K562 (cell line): ENCODE results near the gene LENEP. TPM values are rescaled to one million over a fixed set of nuclear protein-coding genes. Genes with fewer than 3 reads are reported as not detected.
A peak's percentile ranks its signal among the peaks of the same experiment; 100 is the strongest.

Source experiments
- ARID1B ChIP-seq: fragments of 450-650 bp; IDR thresholded peaks from 2 replicates; pipeline ENCODE4 v1.6.1; 2016; ENCODE audit warnings: antibody characterized with exemption, mild to moderate bottlenecking, inconsistent platforms
- FOXM1 ChIP-seq, 2 experiments: fragments of 450-650 bp in 1 of 2; sonication (generic) in 1 of 2; formaldehyde crosslinking in 1 of 2; IDR thresholded peaks; 2 replicates each; pipeline versions ENCODE4 v1.6.1 to v1.9.0; 2017 to 2022; ENCODE audit warnings: low read depth in 2 of 2, mild to moderate bottlenecking in 2 of 2, missing genetic modification reagents in 1 of 2, moderate library complexity in 1 of 2
- GTF2F1 ChIP-seq: IDR thresholded peaks from 2 replicates; pipeline ENCODE4 v1.6.1; 2011; ENCODE audit warnings: low read depth, low read length, improper control_type of control experiment
- PHF20 ChIP-seq: fragments of 450-650 bp; IDR thresholded peaks from 2 replicates; pipeline ENCODE4 v1.6.1; 2018; ENCODE audit not compliant: partially characterized antibody
- POLR3A ChIP-seq: IDR thresholded peaks from 2 replicates; pipeline ENCODE4 v1.6.1; 2011; ENCODE audit warnings: borderline replicate concordance, mild to moderate bottlenecking, moderate library complexity; ENCODE audit not compliant: insufficient read length, insufficient read depth; ENCODE audit errors: extremely low read depth
- RBBP5 ChIP-seq: fragments of 200-600 bp; sonication (generic); IDR thresholded peaks from 2 replicates; pipeline ENCODE4 v1.6.1; 2012; ENCODE audit warnings: borderline replicate concordance, mild to moderate bottlenecking, low read length, control low read depth, inconsistent platforms; ENCODE audit not compliant: insufficient read depth, poor library complexity, severe bottlenecking
- RBM22 ChIP-seq: fragments of 200-400 bp; formaldehyde crosslinking; IDR thresholded peaks from 2 replicates; pipeline ENCODE4 v1.6.1; 2018; ENCODE audit warnings: low read length, low read depth; ENCODE audit not compliant: poor library complexity, severe bottlenecking
- RFX1 ChIP-seq: fragments of 450-650 bp; IDR thresholded peaks from 2 replicates; pipeline ENCODE4 v1.6.1; 2016; ENCODE audit warnings: mild to moderate bottlenecking, moderate library complexity
- SMAD3 ChIP-seq: fragments of 450-650 bp; formaldehyde crosslinking; conservative IDR thresholded peaks from 2 replicates; pipeline ENCODE4 v1.4.0; 2020; ENCODE audit warnings: mild to moderate bottlenecking
- SPI1 ChIP-seq: IDR thresholded peaks from 2 replicates; pipeline ENCODE4 v1.6.1; 2011; ENCODE audit warnings: low read depth, low read length, control low read depth, borderline replicate concordance
- THRAP3 ChIP-seq: fragments of 450-650 bp; IDR thresholded peaks from 2 replicates; pipeline ENCODE4 v1.6.1; 2016; ENCODE audit warnings: mild to moderate bottlenecking, inconsistent platforms, borderline replicate concordance
- ZNF324 ChIP-seq: fragments of 250-450 bp; sonication (Bioruptor Pico); IDR thresholded peaks from 2 replicates; pipeline ENCODE4 v1.4.0; 2020; ENCODE audit warnings: mild to moderate bottlenecking
- ZNF57 ChIP-seq: fragments of 450-650 bp; formaldehyde crosslinking; IDR thresholded peaks from 2 replicates; pipeline ENCODE4 v1.4.0; 2020; ENCODE audit warnings: mild to moderate bottlenecking, moderate library complexity
- polyA plus RNA-seq, 8 experiments: library from polyadenylated mRNA; depleted of rRNA in 4 of 8; stranded (reverse) in 5 of 8; unstranded in 3 of 8; fragments of >200 nt; fragmentation: Nextera tagmentation in 2 of 8; fragmentation: Illumina TruSeq in 1 of 8; extraction: Ambion mirVana in 2 of 8; extraction: Trizol in 1 of 8; gene quantifications; 2 replicates each; pipeline versions ENCODE4 v1.2.1 to v1.2.3, GENCODE V29; 2011 to 2014; ENCODE audit warnings: inconsistent platforms in 1 of 8, missing spikeins in 1 of 8
- total RNA-seq, 7 experiments: library from RNA; depleted of rRNA in 6 of 7; stranded (reverse); fragments of >200 nt in 6 of 7; fragmentation: Illumina TruSeq in 2 of 7; extraction: Trizol in 2 of 7; gene quantifications; 2 replicates each; pipeline versions ENCODE4 v1.2.1 to v1.2.3, GENCODE V29; 2011 to 2021; ENCODE audit warnings: low replicate concordance in 1 of 7
- TF ChIP-seq, protein P1 (sequence below): fragments of 450-650 bp; IDR thresholded peaks from 2 replicates; pipeline ENCODE4 v1.6.1; 2016; ENCODE audit warnings: borderline replicate concordance
- TF ChIP-seq, protein P2 (sequence below): fragments of 450-650 bp; IDR thresholded peaks from one replicate; pipeline ENCODE4 v1.6.1; 2018; ENCODE audit warnings: mild to moderate bottlenecking, moderate library complexity; ENCODE audit not compliant: partially characterized antibody
- TF ChIP-seq, protein P3 (sequence below): fragments of 250-450 bp; sonication (Bioruptor Pico); IDR thresholded peaks from 2 replicates; pipeline ENCODE4 v1.5.1; 2021; ENCODE audit warnings: mild to moderate bottlenecking
- TF ChIP-seq, protein P4 (sequence below): sonication (generic); formaldehyde crosslinking; IDR thresholded peaks from 2 replicates; pipeline ENCODE4 v1.8.0; 2022; ENCODE audit warnings: mild to moderate bottlenecking, missing genetic modification reagents
- TF ChIP-seq, protein P5 (sequence below): fragments of 200-400 bp; formaldehyde crosslinking; IDR thresholded peaks from 2 replicates; pipeline ENCODE4 v1.6.1; 2017; ENCODE audit warnings: mild to moderate bottlenecking, low read depth, low read length, moderate library complexity

LENEP gene
- total and polyA plus RNA-seq, 9 of the 15 experiments (the other 6 are each of a cell fraction or from before 2014, with no cell fraction given), result 0.23 to 0.87 (median 0.67) TPM; not detected in 5

DNA sequence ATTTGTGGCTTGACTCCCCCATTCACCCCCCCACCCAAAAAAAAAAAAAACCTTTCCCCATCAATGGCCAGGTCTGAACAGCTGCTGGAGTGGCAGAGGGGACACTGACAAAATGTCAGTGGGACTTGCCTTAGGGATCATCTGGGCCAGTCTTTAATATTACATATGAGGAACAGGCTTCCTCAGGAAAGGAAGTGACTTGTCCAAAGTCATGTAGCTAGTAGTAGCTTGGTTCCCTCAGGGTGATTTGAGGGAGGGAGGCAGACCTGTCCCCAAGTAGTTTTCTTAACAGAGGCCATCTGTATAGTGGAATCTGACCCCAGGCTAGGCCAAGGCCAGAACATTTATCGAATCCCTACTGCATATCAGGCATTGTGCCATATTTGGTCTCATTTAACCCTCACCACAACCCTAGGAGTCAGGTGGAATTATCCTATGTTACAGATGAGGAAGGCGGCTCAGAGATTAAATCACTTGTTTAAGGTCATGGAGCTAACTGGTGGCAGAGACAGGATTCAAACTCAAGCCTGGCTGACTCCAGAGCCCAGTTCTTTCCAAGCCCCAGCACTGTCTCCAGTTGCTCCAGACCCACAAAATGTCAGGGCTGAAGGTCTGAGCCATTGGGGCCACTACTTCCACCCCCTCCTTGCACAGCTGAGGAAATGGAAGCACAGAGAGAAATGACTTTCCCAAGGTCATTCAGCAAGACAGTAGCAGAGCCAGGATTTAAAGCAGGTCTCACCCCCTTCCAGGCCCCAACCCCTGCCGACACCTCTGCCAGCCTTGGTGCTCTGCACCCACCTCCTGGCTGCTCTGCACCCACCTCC, 19.6 kb downstream of the LENEP start (continued):
- TF ChIP-seq, protein P1, sequence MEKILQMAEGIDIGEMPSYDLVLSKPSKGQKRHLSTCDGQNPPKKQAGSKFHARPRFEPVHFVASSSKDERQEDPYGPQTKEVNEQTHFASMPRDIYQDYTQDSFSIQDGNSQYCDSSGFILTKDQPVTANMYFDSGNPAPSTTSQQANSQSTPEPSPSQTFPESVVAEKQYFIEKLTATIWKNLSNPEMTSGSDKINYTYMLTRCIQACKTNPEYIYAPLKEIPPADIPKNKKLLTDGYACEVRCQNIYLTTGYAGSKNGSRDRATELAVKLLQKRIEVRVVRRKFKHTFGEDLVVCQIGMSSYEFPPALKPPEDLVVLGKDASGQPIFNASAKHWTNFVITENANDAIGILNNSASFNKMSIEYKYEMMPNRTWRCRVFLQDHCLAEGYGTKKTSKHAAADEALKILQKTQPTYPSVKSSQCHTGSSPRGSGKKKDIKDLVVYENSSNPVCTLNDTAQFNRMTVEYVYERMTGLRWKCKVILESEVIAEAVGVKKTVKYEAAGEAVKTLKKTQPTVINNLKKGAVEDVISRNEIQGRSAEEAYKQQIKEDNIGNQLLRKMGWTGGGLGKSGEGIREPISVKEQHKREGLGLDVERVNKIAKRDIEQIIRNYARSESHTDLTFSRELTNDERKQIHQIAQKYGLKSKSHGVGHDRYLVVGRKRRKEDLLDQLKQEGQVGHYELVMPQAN, result no peak
- no peak for TF ChIP-seq GTF2F1
- no peak for TF ChIP-seq RBM22
- TF ChIP-seq RBBP5, result no peak
- TF ChIP-seq ARID1B, result no peak
- TF ChIP-seq RFX1, result no peak
- peak; percentile 33; the same call in 1 of the 2 replicates for TF ChIP-seq SPI1
- TF ChIP-seq, protein P2, sequence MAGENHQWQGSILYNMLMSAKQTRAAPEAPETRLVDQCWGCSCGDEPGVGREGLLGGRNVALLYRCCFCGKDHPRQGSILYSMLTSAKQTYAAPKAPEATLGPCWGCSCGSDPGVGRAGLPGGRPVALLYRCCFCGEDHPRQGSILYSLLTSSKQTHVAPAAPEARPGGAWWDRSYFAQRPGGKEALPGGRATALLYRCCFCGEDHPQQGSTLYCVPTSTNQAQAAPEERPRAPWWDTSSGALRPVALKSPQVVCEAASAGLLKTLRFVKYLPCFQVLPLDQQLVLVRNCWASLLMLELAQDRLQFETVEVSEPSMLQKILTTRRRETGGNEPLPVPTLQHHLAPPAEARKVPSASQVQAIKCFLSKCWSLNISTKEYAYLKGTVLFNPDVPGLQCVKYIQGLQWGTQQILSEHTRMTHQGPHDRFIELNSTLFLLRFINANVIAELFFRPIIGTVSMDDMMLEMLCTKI, result no peak
- TF ChIP-seq ZNF57 (CRISPR knock-in tag), result no peak
- no peak for TF ChIP-seq ZNF324 (CRISPR knock-in tag)
- TF ChIP-seq FOXM1 (IDR thresholded peaks at IDR 0.05; ENCODE audit: low read depth), result no peak
- no peak for TF ChIP-seq FOXM1 (CRISPR knock-in tag; IDR thresholded peaks at IDR 0.05; ENCODE audit: low read depth)
- TF ChIP-seq PHF20, result no peak
- TF ChIP-seq, protein P3, sequence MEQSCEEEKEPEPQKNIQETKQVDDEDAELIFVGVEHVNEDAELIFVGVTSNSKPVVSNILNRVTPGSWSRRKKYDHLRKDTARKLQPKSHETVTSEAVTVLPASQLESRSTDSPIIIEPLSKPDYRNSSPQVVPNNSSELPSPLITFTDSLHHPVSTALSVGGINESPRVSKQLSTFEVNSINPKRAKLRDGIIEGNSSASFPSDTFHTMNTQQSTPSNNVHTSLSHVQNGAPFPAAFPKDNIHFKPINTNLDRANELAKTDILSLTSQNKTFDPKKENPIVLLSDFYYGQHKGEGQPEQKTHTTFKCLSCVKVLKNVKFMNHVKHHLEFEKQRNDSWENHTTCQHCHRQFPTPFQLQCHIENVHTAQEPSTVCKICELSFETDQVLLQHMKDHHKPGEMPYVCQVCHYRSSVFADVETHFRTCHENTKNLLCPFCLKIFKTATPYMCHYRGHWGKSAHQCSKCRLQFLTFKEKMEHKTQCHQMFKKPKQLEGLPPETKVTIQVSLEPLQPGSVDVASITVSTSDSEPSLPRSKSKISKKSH, result no peak
- TF ChIP-seq, protein P4, sequence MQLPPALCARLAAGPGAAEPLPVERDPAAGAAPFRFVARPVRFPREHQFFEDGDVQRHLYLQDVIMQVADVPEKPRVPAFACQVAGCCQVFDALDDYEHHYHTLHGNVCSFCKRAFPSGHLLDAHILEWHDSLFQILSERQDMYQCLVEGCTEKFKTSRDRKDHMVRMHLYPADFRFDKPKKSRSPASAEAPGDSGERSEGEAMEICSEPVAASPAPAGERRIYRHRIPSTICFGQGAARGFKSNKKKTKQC (CRISPR knock-in tag), result no peak
- TF ChIP-seq POLR3A, result no peak
- no peak for TF ChIP-seq THRAP3
- no peak for TF ChIP-seq SMAD3 (CRISPR knock-in tag)
- TF ChIP-seq, protein P5, sequence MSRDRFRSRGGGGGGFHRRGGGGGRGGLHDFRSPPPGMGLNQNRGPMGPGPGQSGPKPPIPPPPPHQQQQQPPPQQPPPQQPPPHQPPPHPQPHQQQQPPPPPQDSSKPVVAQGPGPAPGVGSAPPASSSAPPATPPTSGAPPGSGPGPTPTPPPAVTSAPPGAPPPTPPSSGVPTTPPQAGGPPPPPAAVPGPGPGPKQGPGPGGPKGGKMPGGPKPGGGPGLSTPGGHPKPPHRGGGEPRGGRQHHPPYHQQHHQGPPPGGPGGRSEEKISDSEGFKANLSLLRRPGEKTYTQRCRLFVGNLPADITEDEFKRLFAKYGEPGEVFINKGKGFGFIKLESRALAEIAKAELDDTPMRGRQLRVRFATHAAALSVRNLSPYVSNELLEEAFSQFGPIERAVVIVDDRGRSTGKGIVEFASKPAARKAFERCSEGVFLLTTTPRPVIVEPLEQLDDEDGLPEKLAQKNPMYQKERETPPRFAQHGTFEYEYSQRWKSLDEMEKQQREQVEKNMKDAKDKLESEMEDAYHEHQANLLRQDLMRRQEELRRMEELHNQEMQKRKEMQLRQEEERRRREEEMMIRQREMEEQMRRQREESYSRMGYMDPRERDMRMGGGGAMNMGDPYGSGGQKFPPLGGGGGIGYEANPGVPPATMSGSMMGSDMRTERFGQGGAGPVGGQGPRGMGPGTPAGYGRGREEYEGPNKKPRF, result no peak
